HepG2 (cell line): ENCODE data around the gene CD28.

Experiments used
- CTCF ChIP-seq: sonication (generic); formaldehyde crosslinking; IDR thresholded peaks from 2 replicates; pipeline ENCODE4 v1.5.0; 2020; ENCODE audit warnings: mild to moderate bottlenecking, missing genetic modification reagents, moderate library complexity
- NCOA2 ChIP-seq: sonication (generic); formaldehyde crosslinking; IDR thresholded peaks from 2 replicates; pipeline ENCODE4 v1.8.0; 2022; ENCODE audit warnings: inconsistent platforms
- POLR2G ChIP-seq: fragments of 200-400 bp; formaldehyde crosslinking; IDR thresholded peaks from 2 replicates; pipeline ENCODE4 v1.6.1; 2018; ENCODE audit warnings: mild to moderate bottlenecking, low read depth, low read length, moderate library complexity
- STAG1 ChIP-seq: sonication (generic); formaldehyde crosslinking; IDR thresholded peaks from 2 replicates; pipeline ENCODE4 v1.4.0; 2020; ENCODE audit warnings: missing genetic modification reagents

DNA sequence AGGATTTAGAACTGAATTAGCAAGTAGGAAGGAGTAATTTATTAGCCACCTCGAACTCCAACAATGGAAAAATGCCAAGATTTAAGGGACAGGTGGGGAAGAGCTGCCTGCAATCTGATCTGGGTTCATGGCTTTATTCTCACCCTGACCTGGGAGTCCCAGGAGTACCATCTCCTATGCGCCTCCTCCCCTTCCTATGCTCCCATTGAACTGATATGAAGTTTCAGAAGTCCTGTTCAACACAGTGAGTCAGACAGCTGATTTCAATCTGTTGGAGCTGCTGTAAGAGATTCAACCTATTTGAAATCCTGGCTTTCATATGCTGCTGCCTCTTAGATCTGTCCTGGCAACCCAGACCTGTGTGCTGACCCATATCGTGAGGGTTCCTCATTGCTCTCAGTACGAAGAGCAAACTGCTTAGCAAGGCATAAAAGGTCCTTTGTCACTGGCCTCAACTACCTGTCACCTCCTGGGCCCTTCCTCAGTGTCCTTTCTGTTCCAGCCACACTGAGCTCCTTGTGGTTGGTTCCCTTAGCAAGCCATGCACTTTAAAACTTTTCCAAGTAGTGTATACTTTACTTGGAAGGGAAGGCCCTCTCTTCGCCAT is 15.9 kb upstream of the CD28 start:
- TF ChIP-seq NCOA2 (CRISPR knock-in tag) (no peak), CTCF (CRISPR knock-in tag) (no peak), STAG1 (CRISPR knock-in tag) (no peak), POLR2G (no peak)
